Activated T-helper 1 cell treated with anti-CD3 and anti-CD28 coated beads, Interleukin-12 subunit alpha, Interleukin-12 subunit beta, Interleukin-2, Interleukin-4 antibody, amounts not matched to agents 30 ng/mL and 10 ng/mL and 1 ng/mL, durations not matched to agents 14 hours and 24 hours and 36 hours (primary cell): ENCODE results near the gene CNN3. TPM values are rescaled to one million over a fixed set of nuclear protein-coding genes. Genes with fewer than 3 reads are reported as not detected.

ENCODE experiments used
- DNase-seq: peaks from one replicate; pipeline ENCODE4 v3.0.0; 2021; ENCODE audit warnings: low spot score
- H3K27ac Mint-ChIP-seq: one replicate; pipeline ENCODE4 v1.8.0; 2021; ENCODE audit warnings: mild to moderate bottlenecking, mixed read lengths
- H3K27me3 Mint-ChIP-seq: one replicate; pipeline ENCODE4 v1.8.0; 2022; ENCODE audit warnings: mild to moderate bottlenecking, moderate library complexity, mixed read lengths; ENCODE audit not compliant: insufficient read depth
- H3K36me3 Mint-ChIP-seq: one replicate; pipeline ENCODE4 v1.8.0; 2021; ENCODE audit warnings: low read depth, mixed read lengths
- H3K4me1 Mint-ChIP-seq: one replicate; pipeline ENCODE4 v1.8.0; 2021; ENCODE audit warnings: low read depth, mixed read lengths
- H3K4me3 Mint-ChIP-seq: one replicate; pipeline ENCODE4 v1.8.0; 2021; ENCODE audit warnings: mild to moderate bottlenecking, moderate library complexity, mixed read lengths
- H3K9me3 Mint-ChIP-seq: one replicate; pipeline ENCODE4 v1.8.0; 2021; ENCODE audit warnings: mixed read lengths
- intact Hi-C: fragments of 100-400 bp; cut with micrococcal nuclease; formaldehyde crosslinking; loops from one replicate; pipeline ENCODE4 v1.15.1; 2024
- total RNA-seq: library from RNA; stranded (reverse); gene quantifications from 2 replicates; pipeline ENCODE4 v1.2.3, GENCODE V29; 2022

The CNN3 gene
- total RNA-seq, 1 donor from 2014 or later: 1.4 TPM

DNA sequence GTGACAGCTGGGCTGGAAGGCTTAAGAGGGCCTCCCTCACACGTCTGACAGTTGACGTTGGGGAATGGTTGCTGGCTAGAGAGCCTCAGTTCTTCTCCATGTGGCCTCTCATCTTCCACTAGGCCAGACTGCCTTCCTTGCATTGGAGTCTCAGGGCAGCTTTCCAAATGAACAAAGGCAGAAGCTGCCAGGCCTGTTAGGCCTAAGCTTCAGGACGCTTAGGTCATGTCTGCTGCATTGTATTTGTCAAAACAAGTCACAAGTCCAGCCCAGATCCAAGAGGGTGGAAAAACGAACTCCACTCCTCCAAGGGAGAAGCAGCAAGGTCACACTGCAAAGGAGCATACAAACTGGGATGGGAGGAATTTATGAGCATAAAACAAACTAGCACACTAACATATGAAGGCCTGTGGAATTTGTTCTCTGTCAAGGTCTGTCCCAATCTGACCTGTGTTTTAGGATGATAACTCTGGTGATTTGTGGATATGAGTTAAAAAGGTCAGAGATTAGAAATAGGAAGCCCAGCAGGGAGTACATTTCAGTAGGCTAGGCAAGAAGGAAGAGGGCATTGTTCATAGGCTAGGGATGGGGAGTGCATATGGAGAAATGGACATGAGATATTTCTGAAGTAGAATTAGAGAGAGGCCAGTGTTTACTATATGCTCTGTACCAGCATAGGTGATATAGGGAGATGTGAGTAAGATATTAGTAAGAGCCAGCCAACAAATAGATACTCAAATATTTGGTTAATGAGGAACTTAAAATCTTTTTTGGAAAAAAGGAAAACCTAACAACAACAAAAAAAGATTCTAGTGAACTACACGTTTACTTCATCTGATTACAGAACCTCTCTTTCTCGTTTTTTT, 29.1 kb upstream of the CNN3 start:
- peaks cover 3% of the 10 kb centered on the region for H3K9me3 Mint-ChIP-seq
- no peak for DNase-seq
- no peaks in the 10 kb centered on the region for H3K4me1 Mint-ChIP-seq
- no peak overlapping the region for H3K27ac Mint-ChIP-seq
- H3K36me3 Mint-ChIP-seq: no peaks in the 10 kb centered on the region
- H3K4me3 Mint-ChIP-seq: no peak overlapping the region
- intact Hi-C loops: no loop called here
- no peaks in the 10 kb centered on the region for H3K27me3 Mint-ChIP-seq

DNA sequence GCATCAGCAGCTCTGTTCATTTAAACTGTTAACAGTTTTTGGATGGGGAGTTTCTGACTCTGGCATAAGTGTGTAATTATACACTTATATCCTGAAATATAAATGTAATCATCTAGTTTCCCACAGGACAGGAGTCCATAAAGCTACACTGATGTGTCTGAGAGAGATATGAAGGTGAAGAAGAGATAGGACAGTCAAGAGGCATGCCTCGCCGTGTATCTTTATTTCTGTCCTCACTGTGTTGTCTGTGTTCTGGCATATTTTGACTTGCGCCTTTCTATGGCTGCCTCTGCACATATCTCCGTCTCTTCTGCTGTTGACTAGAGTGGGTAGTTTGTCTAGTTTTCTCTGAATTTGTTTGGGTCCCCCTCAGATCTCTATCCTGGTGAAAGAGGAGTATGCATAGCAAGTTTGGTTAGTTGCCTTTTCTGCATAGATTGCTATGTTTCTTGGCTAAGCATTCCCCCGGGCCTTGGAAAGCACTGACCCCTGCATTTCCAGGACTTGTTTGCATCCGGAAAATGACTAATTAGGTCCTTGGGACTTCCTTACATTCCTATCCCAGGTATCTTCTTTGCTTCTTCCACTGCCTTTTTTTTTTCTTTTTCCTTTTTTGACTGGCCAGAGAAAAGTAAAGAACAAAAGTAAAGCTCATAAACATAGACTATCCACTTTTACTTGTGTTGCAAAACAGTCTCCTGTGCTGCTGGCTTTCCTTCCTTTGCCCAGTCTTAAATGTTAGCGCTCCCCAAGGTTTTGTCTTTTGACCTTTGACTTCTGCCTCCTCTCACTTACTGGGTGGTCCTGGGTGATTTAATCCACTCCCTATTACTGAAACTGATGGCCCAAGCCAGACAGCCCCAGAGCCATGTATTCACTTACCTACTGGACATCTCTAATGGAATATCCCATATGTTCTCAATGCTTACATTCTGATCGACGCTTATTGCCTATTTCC, 27.6 kb upstream of the CNN3 start:
- no peaks in the 10 kb centered on the region for H3K36me3 Mint-ChIP-seq
- no peak overlapping the region for H3K4me3 Mint-ChIP-seq
- H3K9me3 Mint-ChIP-seq: peaks cover 3% of the 10 kb centered on the region
- H3K4me1 Mint-ChIP-seq: no peaks in the 10 kb centered on the region
- no peaks in the 10 kb centered on the region for H3K27me3 Mint-ChIP-seq
- intact Hi-C loops: no loop called here
- no peak for DNase-seq
- H3K27ac Mint-ChIP-seq: no peak overlapping the region

DNA sequence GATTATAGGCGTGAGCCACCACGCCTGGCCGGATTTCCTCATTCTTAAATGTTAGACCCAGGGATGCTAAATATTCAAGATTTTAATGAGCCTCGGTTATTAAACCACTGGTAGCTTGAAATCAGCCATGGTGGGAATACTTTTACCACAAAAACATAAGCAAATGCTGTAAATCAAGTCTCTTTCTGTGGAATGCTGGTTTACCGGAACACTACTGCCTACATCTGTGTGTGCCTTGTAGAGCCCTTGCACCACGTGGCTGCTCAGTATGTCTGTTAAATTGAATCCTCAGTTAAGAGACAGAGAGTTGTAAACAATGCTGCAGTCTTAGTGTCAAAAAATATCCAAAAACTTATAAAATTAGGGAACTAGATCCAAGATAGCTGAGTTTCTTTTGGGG, 26.8 kb upstream of the CNN3 start:
- no peaks in the 10 kb centered on the region for H3K27me3 Mint-ChIP-seq
- no peaks in the 10 kb centered on the region for H3K36me3 Mint-ChIP-seq

DNA sequence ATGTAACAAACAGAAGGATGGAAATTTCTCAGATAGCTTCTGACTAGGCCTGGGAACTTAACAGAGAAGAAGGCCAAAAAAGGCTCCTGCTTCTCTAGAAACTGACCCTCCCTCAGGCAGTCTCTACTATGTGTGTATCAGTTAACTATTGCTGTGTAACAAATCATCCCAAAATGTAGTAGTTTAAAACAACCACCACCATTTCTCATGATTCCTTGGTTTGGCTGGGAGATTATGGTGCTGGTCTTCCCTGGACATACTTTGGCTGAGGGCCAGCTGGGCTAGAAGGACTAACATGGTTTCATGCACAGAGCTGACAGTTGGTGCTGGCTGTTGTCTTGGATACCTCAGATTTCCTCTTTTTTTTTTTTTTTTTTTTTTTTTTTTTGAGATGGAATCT, 26.2 kb upstream of the CNN3 start:
- Mint-ChIP-seq H3K4me1 (no peaks in the 10 kb centered on the region), H3K9me3 (peaks cover 3% of the 10 kb centered on the region), H3K27me3 (no peaks in the 10 kb centered on the region), H3K27ac (no peak overlapping the region), H3K36me3 (no peaks in the 10 kb centered on the region), H3K4me3 (no peak overlapping the region)
- intact Hi-C loops: no loop called here
- no peak for DNase-seq

More for the DNA sequence above, 26.8 kb upstream of the CNN3 start:
- DNase-seq: no peak
- peaks cover 3% of the 10 kb centered on the region for H3K9me3 Mint-ChIP-seq
- no peaks in the 10 kb centered on the region for H3K4me1 Mint-ChIP-seq
- intact Hi-C loops: no loop called here
- no peak overlapping the region for H3K27ac Mint-ChIP-seq
- H3K4me3 Mint-ChIP-seq: no peak overlapping the region

DNA sequence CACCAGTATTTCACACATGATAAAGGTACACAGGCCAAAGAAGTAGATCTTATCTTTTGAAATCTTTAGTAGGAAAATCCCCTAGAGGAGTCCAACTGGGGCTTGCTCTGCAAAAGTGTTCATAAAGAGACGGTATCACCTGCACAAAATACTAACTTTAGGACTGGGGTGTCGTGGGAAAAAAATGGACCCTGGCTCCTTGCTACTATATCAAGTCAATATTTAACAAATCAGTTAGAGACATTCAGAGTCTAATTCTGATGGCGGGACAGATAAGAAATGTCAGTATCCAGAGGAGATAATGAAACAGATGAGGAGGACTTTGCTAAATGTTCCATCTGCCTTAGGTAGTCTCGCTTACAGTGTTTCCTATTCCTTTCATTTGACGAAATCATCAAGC, 25.6 kb upstream of the CNN3 start:
- Mint-ChIP-seq H3K4me1 (no peaks in the 10 kb centered on the region), H3K4me3 (no peak overlapping the region), H3K9me3 (peaks cover 3% of the 10 kb centered on the region), H3K36me3 (no peaks in the 10 kb centered on the region), H3K27me3 (no peaks in the 10 kb centered on the region), H3K27ac (no peak overlapping the region)
- intact Hi-C loops: no loop called here
- no peak for DNase-seq

DNA sequence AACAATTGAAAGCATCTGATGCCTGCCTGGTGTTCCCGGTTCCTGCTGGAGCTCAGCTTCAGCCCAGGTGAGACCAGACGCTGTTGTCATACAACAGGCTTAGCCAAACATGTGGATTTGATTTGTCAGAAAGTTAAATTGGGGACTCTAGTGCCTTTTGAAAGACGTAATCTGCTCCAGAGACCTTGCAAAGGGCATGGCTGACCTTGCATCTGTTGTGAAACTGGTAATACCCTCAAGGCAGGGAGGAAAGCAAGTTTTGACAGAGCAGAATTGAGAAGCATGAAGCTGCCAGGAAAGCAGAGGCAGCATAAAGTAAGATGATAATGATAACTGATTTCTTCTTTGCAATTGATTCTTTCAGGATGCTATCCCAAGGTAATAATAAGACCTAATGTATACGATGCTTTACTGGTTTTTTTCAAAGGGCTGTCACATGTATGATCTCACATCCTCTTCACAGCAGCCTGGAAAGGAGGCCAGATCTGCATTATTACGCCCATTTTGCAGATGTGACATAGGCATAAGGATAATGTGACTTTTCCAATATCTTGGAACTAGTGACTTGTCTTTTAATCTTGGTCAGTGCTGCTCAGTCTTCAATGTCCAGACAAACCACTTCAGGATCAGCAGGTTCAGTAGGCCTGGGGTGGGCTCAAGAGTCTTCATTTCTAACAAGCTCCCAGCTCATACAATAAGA, 24.7 kb upstream of the CNN3 start:
- intact Hi-C loops: no loop called here
- Mint-ChIP-seq H3K4me3 (no peak overlapping the region), H3K4me1 (no peaks in the 10 kb centered on the region)

DNA sequence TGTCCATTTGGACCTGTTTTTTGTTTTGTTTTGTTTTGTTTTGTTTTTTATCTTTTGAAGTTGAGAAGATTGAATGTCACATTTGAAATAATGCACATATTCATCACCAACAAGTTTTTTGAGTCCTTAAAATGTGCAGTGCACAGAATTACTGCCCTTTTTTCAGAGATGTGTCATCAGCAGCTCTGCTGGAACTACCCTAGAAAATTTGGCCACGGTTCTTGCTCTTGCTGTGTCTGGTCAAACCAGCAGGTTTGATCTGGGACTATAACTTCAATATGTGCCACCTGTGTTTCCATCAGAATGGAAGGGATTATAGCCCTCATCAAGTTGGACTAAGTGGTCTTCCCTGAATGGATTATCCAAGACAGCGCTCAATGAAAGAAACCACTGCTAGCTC, 24.1 kb upstream of the CNN3 start:
- Mint-ChIP-seq H3K27ac (no peak overlapping the region), H3K4me1 (no peaks in the 10 kb centered on the region), H3K36me3 (no peaks in the 10 kb centered on the region), H3K27me3 (no peaks in the 10 kb centered on the region), H3K9me3 (peaks cover 3% of the 10 kb centered on the region), H3K4me3 (no peak overlapping the region)
- intact Hi-C loops: no loop called here
- DNase-seq: no peak

More for the DNA sequence above, 24.7 kb upstream of the CNN3 start:
- Mint-ChIP-seq H3K27me3 (no peaks in the 10 kb centered on the region), H3K9me3 (peaks cover 3% of the 10 kb centered on the region), H3K27ac (no peak overlapping the region), H3K36me3 (no peaks in the 10 kb centered on the region)
- no peak for DNase-seq

DNA sequence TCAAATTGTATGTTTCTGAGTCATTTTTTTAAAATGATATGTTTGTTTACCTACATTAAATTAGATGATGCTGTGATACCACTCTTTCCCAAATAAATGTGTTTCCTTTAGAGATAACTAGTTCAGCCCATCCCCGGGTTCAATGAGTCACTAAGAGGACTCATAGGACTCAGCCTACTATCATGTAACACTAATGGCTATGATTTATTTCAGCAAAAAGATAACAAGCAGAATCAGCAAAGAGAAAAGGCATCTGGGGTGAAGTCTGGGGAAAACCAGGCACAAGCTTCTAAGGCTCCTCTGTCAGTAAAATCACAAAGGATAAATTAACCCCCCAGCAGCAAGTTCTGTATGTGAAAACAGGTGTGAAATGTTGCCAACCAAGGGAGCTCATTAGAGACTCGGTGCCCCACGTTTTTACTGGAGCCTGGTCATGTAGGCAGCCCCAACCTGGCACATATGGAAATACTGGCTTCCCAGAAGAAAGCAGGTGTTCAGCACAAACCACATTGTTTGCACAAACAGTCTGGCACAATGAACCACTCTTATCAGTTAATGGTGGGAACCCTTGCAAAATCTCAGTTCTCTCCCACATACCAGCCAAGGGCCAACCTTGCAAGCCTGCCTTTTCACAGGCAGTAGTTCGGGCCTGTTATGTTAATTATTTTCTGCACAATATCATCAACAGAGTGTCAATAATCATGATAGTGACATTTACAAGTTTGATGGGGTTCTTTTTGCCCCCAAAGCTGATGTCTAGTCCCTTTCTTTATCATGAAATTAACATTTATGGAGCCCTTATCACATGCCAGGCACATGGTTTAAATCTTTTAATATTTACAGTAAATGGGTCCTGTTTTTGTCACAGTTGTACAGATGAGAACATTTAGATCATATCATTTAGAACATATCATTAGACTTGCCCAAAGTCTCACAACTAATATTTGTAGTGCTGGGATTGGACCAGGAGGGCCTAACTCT, 23.1 kb upstream of the CNN3 start:
- Mint-ChIP-seq H3K27me3 (no peaks in the 10 kb centered on the region), H3K27ac (no peak overlapping the region), H3K9me3 (peaks cover 3% of the 10 kb centered on the region), H3K36me3 (no peaks in the 10 kb centered on the region), H3K4me1 (no peaks in the 10 kb centered on the region), H3K4me3 (no peak overlapping the region)
- intact Hi-C loops: no loop called here
- no peak for DNase-seq

DNA sequence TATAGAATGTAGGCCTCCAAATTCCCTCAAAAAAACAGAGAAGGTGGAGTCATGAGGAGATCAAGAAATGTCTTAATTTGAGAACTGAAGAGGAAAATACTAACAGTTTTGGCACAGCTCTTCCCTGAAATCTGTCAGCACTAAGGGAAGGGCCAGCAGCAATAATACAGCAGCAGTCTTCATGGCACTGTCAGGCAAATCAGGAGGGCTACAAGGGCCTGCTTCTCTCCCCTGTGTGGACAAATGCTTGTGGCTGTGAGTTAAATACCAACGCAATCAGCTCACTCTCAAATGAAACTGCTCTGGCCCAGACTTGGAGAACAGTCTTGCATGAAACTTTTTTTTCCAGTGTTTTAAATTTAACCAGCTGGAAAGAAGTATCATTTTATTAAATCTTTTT, 20.5 kb upstream of the CNN3 start:
- H3K27ac Mint-ChIP-seq: no peak overlapping the region
- no peaks in the 10 kb centered on the region for H3K4me1 Mint-ChIP-seq
- intact Hi-C loops: no loop called here
- peaks cover 7% of the 10 kb centered on the region for H3K27me3 Mint-ChIP-seq
- H3K9me3 Mint-ChIP-seq: no peaks in the 10 kb centered on the region
- H3K36me3 Mint-ChIP-seq: no peaks in the 10 kb centered on the region
- H3K4me3 Mint-ChIP-seq: no peak overlapping the region
- no peak for DNase-seq

DNA sequence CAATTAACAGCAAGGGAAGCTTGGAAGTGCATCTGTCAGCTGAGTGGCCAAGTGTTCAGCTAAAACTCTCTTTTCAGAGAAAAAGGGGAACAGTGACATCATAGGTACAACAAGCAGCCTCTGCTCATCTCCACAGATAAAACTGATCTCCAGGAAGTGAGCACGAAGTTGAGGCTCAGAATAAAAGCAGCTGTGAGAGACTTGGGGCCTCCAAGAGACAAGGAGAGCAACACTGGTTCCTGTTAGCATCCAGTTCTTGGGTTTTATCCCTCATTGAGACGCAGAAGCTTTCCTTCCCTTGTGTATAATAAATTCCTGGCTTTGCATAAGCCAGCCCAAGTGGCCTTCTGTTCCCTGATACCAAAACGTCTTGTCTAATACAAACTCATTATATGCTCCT, 20.0 kb upstream of the CNN3 start:
- Mint-ChIP-seq H3K27me3 (peaks cover 7% of the 10 kb centered on the region), H3K4me3 (no peak overlapping the region), H3K36me3 (no peaks in the 10 kb centered on the region), H3K27ac (no peak overlapping the region), H3K4me1 (no peaks in the 10 kb centered on the region), H3K9me3 (no peaks in the 10 kb centered on the region)
- DNase-seq: no peak
- intact Hi-C loops: no loop called here

DNA sequence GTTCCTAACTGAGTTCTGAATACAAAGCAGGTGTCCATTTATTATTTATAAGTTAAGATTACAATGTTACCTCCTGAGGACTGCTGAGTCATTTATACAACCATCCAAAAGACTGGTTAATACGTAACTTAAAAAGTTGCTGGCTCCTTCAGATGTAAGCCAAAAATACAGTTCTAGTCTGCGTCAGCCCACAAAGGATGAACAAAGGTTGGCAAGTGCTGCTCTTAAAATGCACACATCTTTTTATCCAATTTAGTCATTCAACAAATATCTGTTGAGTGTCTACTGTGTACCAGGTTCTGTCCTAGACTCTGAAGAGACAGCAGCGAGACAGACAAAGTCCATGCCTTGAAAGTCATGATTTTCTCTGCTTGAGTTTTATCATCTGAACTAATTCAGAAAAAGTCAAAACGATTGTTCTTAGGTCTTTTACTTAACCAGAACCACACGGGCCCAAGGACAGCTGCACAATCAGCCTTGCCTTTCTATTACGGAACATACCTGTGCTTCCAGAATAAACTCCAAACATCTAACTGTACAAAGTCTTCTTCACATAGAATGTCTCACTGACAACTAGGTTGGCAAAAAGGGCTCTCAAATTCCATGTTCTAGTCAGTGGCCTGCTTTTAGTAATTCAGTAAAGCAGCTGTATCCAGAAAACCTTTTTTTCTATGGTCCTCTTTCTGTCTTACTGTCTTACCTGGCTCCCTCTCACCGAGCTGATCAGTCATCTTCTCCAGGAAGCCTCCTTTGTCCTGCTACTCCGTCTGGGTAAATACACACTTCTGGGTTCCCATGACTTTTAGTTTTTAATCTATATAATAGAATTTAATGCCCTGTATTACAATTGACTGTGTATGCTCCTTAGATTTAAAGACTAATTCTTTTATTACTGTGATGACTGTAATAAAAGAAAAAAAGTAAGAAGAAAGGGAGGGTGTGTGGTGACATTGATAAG, 15.5 kb upstream of the CNN3 start:
- Mint-ChIP-seq H3K4me3 (no peak overlapping the region), H3K27me3 (peaks cover 14% of the 10 kb centered on the region), H3K27ac (no peak overlapping the region), H3K4me1 (no peaks in the 10 kb centered on the region), H3K36me3 (no peaks in the 10 kb centered on the region), H3K9me3 (no peaks in the 10 kb centered on the region)
- intact Hi-C loops: no loop called here
- DNase-seq: no peak
